ENCODE measurements around the gene TMED4.

TMED4 gene

GRCh38 chr7:44581879-44582603, at the start of gene TMED4:
TSS of gene TMED4 (minus strand) at chr7:44582231. CDS start at chr7:44582206, 25 bp downstream.
- in situ Hi-C loops (cut with MboI; ENCODE audit: low sequenced_read_pairs) = loop anchor here (10.0 to 25.0 kb wide), 2 partner anchors 355 to 553 kb away; no protein-coding TSS in a partner anchor

- in situ Hi-C loops (cut with MboI; ENCODE audit: low sequenced_read_pairs) = no loop called here
Observed at GRCh38 chr7:44631458-44632115, 49.6 kb upstream of the TMED4 start.

- in situ Hi-C loops (cut with MboI; ENCODE audit: low sequenced_read_pairs) = no loop called here
Observed at GRCh38 chr7:44630792-44631457, 48.9 kb upstream of the TMED4 start.

GRCh38 chr7:44629829-44630522, 47.9 kb upstream of the TMED4 start:
- in situ Hi-C loops (cut with MboI; ENCODE audit: low sequenced_read_pairs) = no loop called here

GRCh38 chr7:44626620-44627019, 44.6 kb upstream of the TMED4 start:
- in situ Hi-C loops (cut with MboI; ENCODE audit: low sequenced_read_pairs) = no loop called here

- in situ Hi-C loops (cut with MboI; ENCODE audit: low sequenced_read_pairs) = no loop called here
Observed at GRCh38 chr7:44625526-44626471, 43.8 kb upstream of the TMED4 start.

GRCh38 chr7:44624318-44624717, 42.3 kb upstream of the TMED4 start:
- in situ Hi-C loops (cut with MboI; ENCODE audit: low sequenced_read_pairs) = no loop called here

GRCh38 chr7:44622342-44623151, 40.5 kb upstream of the TMED4 start:
- in situ Hi-C loops (cut with MboI; ENCODE audit: low sequenced_read_pairs) = no loop called here

GRCh38 chr7:44621750-44622103, 39.7 kb upstream of the TMED4 start:
- in situ Hi-C loops (cut with MboI; ENCODE audit: low sequenced_read_pairs) = no loop called here

GRCh38 chr7:44621034-44621749, 39.2 kb upstream of the TMED4 start:
- in situ Hi-C loops (cut with MboI; ENCODE audit: low sequenced_read_pairs) = no loop called here

- in situ Hi-C loops (cut with MboI; ENCODE audit: low sequenced_read_pairs) = no loop called here
Observed at GRCh38 chr7:44618753-44619152, 36.7 kb upstream of the TMED4 start.

- in situ Hi-C loops (cut with MboI; ENCODE audit: low sequenced_read_pairs) = no loop called here
Observed at GRCh38 chr7:44618045-44618444, 36.0 kb upstream of the TMED4 start.

GRCh38 chr7:44617225-44617890, 35.3 kb upstream of the TMED4 start:
- in situ Hi-C loops (cut with MboI; ENCODE audit: low sequenced_read_pairs) = no loop called here

GRCh38 chr7:44616545-44616944, 34.5 kb upstream of the TMED4 start:
- in situ Hi-C loops (cut with MboI; ENCODE audit: low sequenced_read_pairs) = no loop called here

- in situ Hi-C loops (cut with MboI; ENCODE audit: low sequenced_read_pairs) = no loop called here
Observed at GRCh38 chr7:44615793-44616192, 33.8 kb upstream of the TMED4 start.

- in situ Hi-C loops (cut with MboI; ENCODE audit: low sequenced_read_pairs) = no loop called here
Observed at GRCh38 chr7:44615149-44615611, 33.1 kb upstream of the TMED4 start.

GRCh38 chr7:44609829-44610228, 27.8 kb upstream of the TMED4 start:
- in situ Hi-C loops (cut with MboI; ENCODE audit: low sequenced_read_pairs) = no loop called here

Measured in HL-60/S4 (cell line).